ACHN (cell line): ENCODE data around the gene ZFYVE16.
"Not testable (repeated sequence)": the region's sequence is repeated elsewhere in the genome, so short reads cannot be mapped to it uniquely, and the experiment has no call there.

Experiments
- DNase-seq: peaks from one replicate; pipeline ENCODE4 v3.0.0-alpha.2; 2015
- in situ Hi-C: cut with HindIII; loops from 2 replicates; pipeline ENCODE4 v1.10.0; 2017; ENCODE audit warnings: low sequenced_read_pairs, low pct_ligation_motif_present, low pct_unique_long_range_greater_than_20kb

The ZFYVE16 gene

GRCh38 chr5:80481019-80481893 lies 73.4 kb downstream of the ZFYVE16 start:
- in situ Hi-C loops = no loop called here
- peak; percentile 62 for DNase-seq

GRCh38 chr5:80482578-80482977 lies 74.7 kb downstream of the ZFYVE16 start:
- in situ Hi-C loops = no loop called here
- no peak for DNase-seq

GRCh38 chr5:80483636-80484232 lies 75.9 kb downstream of the ZFYVE16 start:
- DNase-seq = no peak
- in situ Hi-C loops = no loop called here

DNA sequence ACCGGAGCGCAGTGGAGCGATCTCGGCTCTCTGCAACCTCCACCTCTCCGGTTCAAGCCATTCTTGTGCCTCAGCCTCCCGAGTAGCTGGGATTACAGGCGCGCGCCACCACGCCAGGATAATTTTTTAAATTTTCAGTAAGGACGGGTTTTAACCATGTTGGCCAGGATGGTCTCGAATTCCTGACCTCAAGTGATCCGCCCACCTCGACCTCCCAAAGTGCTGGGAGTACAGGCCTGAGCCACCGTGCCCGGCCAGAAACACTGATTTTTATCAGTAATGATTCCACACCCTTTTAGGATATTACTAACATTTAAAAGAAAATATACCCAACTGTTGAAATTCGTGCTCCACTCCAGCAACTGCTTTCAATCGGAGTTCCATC lies 79.6 kb downstream of the ZFYVE16 start:
- DNase-seq = no peak
- in situ Hi-C loops = no loop called here

GRCh38 chr5:80487829-80488721 lies 80.2 kb downstream of the ZFYVE16 start, which contains the start of gene FAM151B:
Gene FAM151B (plus strand): TSS chr5:80488100. CDS start chr5:80488124, 24 bp downstream.
- in situ Hi-C loops = no loop called here
- DNase-seq = peak; percentile 93

- no peak for DNase-seq
- in situ Hi-C loops = no loop called here
These were observed 83.4 kb downstream of the ZFYVE16 start for GRCh38 chr5:80491296-80491695.

DNA sequence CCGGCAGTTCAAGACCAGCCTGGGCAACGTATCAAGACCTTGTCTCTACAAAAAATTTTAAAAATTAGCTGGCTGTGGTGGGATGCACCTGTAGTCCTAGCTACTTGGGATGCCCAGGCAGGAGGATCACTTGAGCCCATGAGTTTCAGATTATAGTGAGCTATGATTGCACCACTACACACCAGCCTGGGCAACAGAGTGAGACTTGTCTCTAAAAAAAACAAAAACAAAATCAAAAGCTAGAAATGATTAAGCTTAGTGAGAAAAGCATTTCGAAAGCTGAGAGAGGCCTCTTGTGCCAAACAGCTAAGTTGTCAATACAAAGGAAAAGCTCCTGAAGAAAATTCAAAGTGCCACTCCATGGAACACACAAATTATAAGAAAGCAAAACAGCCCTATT lies 84.9 kb downstream of the ZFYVE16 start:
- no peak for DNase-seq
- in situ Hi-C loops = no loop called here

DNA sequence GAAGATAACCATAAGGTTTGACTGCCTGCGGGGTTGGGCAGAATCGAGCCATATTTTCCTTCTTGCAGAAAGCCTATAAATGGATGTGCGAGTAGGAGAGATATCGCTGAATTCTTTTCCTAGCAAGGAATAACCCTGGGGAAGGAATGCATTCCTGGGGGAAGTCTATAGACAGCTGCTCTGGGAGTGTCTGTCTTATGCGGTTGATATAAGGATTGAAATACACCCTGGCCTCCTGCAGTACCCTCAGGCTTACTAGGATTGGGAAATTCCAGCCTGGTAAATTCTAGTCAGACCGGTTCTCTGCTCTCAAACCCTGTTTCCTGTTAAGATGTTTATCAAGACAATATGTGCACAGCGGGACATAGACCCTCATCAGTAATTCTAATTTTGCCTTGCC lies 85.6 kb downstream of the ZFYVE16 start:
- in situ Hi-C loops, DNase-seq: not testable (repeated sequence)

DNA sequence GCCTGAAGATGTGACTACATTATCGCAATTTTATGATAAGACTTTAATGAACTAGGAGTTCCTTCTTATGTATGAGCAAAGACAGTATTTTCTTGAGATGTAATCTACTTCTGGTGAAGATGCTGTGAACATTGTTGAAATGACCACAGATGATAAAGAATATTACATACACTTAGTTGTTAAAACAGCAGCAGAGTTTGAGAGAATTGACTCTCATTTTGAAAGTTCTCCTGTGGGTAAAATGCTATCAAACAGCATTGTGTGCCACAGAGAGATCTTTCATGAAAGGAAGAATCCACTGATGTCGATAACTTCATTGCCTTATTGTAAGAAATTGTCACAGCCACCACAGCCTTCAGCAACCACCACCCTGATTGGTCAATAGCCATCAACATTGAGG lies 88.0 kb downstream of the ZFYVE16 start:
- in situ Hi-C loops = no loop called here
- DNase-seq = no peak

DNA sequence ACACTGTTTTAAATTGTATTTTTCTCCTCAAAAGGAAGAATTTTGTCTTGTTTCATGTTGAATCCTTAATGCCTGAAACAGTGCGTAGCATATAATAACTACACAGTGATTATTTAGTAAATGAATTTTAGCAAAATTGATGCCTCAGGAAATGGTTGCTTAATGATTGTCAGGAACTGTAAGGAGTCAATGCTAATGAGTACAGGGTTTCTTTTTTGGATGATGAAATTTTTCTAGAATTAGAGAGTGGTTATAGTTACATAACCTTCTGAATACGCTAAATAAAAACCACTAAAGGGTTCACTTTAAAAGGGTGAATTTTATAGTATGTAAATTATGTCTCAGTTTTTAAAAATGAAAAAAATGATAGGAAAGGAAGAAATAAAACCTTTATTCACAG lies 94.9 kb downstream of the ZFYVE16 start:
- in situ Hi-C loops = no loop called here
- DNase-seq = no peak

GRCh38 chr5:80503641-80504040 lies 95.8 kb downstream of the ZFYVE16 start:
- in situ Hi-C loops = no loop called here
- no peak for DNase-seq

GRCh38 chr5:80504833-80505232 lies 97.0 kb downstream of the ZFYVE16 start:
- no peak for DNase-seq
- in situ Hi-C loops = no loop called here

DNA sequence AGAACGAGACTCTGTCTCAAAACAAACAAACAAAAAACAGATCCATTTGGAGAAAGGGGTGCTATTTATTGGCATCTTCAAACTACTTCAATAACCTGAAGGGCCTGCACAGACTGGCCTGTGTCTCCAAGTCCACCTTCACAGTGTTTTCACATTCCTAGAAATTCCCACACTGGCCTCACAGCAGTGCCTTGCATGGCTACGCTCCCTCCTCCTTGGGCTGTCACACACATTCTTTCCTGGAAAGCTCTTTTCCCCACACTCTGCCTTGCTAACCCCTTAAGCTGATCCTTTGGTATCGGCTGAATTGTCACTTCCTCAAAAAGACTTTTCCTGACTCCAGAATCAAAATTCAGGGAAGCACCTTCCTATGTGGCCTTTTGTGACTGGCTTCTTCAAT lies 99.8 kb downstream of the ZFYVE16 start:
- in situ Hi-C loops = no loop called here
- DNase-seq = no peak

GRCh38 chr5:80508844-80509243 lies 101.0 kb downstream of the ZFYVE16 start:
- in situ Hi-C loops = no loop called here

DNA sequence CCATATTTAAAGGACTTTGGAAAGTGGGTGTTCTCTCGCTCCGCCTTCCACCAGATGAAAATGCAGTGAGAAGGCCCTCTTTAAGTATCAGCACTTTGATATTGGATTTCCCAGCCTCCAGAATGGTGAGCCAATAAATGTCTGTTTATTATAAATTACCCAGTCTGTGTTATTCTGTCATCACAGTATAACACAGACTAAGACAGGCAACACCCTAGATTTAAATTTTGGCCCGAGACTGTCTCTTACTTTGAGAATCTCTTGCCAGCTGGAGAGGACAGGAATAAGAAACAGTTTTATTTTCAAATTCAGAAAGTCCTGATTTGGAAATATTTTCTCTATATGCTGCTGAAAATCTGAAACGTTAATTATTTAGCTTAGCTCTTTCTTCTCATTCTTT lies 101.5 kb downstream of the ZFYVE16 start:
- no peak for DNase-seq
- in situ Hi-C loops = no loop called here

More at GRCh38 chr5:80508844-80509243, 101.0 kb downstream of the ZFYVE16 start:
- no peak for DNase-seq

DNA sequence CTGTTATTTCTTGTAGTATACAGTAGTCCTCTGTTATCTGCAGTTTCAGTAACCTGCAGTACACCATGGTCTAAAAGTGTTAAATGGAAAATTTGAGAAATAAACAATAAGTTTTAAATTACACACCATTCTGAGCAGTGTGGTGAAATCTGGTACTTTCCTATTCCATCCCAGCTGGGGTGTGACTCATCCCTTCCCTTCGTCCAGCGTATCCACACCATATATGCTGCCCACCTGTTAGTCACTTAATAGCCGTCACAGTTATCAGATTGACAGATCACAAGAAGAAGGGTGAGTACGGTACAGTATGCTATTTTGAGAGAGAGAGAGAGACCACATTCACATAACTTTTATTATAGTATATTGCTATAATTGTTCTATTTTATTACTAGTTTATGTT lies 109.0 kb downstream of the ZFYVE16 start:
- in situ Hi-C loops = no loop called here
- peak; percentile 62 for DNase-seq
